Measurements from ENCODE around the gene KRT24.
"Not testable (repeated sequence)": the region's sequence is repeated elsewhere in the genome, so short reads cannot be mapped to it uniquely, and the experiment has no call there.

Gene KRT24

DNA sequence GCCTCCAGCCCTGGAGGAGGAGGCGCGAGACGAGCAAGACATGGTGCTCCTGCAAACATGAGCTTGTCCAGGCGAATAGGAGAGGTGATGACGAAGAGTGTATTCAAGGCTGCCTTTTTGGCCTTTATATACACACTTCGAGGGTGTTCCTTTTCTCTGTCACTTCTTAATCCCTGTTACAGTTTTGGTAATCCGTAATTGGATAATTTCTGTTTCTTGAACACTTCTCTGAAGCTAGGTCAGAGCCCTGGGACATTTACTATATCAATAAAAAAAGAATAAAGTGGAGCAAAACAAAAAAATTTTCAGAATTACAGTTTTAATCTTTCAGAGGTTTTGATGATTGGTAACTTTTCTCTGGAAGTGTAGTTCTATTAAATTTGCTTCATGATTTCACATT is at the start of gene KRT24:
KRT24 (minus strand) TSS at position 101 of the 400 bp plus-strand sequence; CDS start at position 42, 59 bp downstream.
- no peak within 1 kb of the TSS for H3K4me3 ChIP-seq (replicated peaks in 1 of 2; ENCODE audit: low read depth in 2 of 2, low read length in 2 of 2)
- DNase-seq (ENCODE audit: low read depth in 2 of 2) = no peak
- TF ChIP-seq, protein P1, sequence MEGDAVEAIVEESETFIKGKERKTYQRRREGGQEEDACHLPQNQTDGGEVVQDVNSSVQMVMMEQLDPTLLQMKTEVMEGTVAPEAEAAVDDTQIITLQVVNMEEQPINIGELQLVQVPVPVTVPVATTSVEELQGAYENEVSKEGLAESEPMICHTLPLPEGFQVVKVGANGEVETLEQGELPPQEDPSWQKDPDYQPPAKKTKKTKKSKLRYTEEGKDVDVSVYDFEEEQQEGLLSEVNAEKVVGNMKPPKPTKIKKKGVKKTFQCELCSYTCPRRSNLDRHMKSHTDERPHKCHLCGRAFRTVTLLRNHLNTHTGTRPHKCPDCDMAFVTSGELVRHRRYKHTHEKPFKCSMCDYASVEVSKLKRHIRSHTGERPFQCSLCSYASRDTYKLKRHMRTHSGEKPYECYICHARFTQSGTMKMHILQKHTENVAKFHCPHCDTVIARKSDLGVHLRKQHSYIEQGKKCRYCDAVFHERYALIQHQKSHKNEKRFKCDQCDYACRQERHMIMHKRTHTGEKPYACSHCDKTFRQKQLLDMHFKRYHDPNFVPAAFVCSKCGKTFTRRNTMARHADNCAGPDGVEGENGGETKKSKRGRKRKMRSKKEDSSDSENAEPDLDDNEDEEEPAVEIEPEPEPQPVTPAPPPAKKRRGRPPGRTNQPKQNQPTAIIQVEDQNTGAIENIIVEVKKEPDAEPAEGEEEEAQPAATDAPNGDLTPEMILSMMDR (IDR thresholded peaks at IDR 0.05; ENCODE audit: low read depth, low read length) = no peak

DNA sequence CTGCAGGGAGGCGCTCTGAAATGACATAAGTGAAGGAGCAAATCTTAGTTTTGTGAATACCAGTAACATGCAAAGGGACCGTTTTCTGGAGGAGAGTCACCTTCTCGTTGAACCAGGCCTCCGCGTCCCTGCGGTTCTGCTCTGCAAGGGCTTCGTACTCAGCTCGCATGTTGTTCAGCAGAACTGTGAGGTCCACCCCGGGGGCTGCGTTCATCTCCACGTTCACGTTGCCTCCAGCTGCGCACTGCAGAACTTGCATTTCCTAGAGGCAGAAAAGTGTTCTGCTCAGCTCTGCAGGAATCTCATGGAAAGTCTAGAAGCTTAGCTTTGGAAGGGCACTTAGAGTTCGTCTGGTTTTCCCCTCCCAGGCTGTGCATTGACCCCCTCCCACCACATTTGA is 47.5 kb upstream of the KRT24 start:
- TF ChIP-seq, protein P1 (IDR thresholded peaks at IDR 0.05; ENCODE audit: low read depth, low read length) = no peak
- DNase-seq (ENCODE audit: low read depth in 2 of 2) = no peak
- no peak overlapping the region for H3K4me3 ChIP-seq (replicated peaks in 1 of 2; ENCODE audit: low read depth in 2 of 2, low read length in 2 of 2)

DNA sequence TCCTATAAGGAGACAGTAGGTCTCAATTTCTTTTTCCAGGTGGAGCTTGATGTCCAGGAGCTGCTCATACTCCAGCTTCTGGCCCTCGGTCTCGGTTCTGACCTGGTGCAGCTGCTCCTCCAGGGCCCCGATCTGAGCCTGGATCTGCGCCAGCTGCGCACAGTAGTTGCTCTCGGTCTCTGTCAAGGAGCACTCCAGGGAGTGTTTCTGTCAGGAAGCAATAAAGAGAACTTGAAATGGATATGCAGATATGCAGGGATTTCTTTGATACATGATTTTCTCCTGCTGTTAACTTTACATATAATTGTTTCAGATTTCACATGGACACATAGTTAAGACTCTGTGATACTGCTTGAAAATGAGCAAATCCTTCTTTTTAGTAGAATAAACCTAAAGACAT is 46.8 kb upstream of the KRT24 start:
- TF ChIP-seq, protein P1 (IDR thresholded peaks at IDR 0.05; ENCODE audit: low read depth, low read length) = no peak
- no peak overlapping the region for H3K4me3 ChIP-seq (replicated peaks in 1 of 2; ENCODE audit: low read depth in 2 of 2, low read length in 2 of 2)
- no peak for DNase-seq (ENCODE audit: low read depth in 2 of 2)

DNA sequence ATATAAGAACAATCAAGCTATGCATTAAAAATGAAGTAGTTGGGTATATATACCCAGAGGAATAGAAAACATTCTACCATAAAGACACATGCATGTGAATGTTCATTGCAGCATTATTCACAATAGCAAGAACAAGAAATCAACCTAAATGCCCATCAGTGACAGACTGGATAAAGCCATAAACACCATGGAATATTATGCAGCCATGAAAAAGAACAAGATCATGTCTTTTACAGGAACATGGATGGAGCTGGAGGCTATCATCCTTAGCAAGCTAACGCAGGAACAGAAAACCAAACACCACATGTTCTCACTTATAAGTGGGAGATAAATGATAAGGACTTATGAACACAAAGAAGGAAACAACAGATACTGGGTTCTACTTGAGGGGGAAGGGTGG is 45.1 kb upstream of the KRT24 start:
- not testable (repeated sequence) for DNase-seq (ENCODE audit: low read depth in 2 of 2)

DNA sequence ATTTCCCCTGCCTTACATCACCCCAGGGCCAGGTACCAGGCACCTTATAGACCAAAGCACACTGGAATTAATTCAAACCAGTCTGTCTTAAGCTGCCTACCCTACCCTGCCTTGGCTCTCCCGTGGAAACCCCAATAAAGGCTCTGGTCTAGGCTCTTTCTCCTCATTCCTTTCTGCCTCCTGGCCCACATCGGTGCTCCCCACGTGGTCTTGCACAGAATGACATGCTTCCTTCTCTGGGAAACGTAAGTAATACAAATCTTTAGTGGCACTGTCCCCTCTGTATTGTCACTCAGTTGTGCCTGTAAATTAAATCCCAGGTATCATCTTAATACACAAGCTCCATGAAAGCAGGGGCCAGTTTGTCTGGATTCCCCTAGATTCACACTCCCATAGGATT is 35.0 kb upstream of the KRT24 start:
- TF ChIP-seq, protein P1 (IDR thresholded peaks at IDR 0.05; ENCODE audit: low read depth, low read length) = no peak
- H3K4me3 ChIP-seq (replicated peaks in 1 of 2; ENCODE audit: low read depth in 2 of 2, low read length in 2 of 2) = no peak overlapping the region
- DNase-seq (ENCODE audit: low read depth in 2 of 2) = no peak

More for the DNA sequence above, 45.1 kb upstream of the KRT24 start:
- H3K4me3 ChIP-seq (replicated peaks in 1 of 2; ENCODE audit: low read depth in 2 of 2, low read length in 2 of 2) = not testable (repeated sequence)

DNA sequence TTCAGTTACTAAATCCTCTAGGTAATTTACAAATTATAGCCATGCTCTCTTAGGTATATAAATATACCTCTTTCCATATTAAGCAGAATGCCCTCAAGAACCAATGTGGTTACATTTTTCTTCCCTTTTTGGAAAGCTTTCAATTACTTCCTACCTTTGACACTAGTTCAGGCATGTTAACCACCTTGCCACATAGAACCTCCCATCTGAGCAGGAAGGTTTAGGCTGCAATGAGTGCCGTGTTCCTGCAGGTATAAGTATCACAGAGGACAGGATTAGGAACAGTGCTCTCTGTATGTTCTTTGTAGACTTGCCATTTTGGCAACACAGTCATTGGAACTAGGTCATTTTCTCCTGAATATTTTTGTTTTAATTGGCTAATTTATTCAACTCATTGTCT is 31.5 kb upstream of the KRT24 start:
- no peak overlapping the region for H3K4me3 ChIP-seq (replicated peaks in 1 of 2; ENCODE audit: low read depth in 2 of 2, low read length in 2 of 2)
- TF ChIP-seq, protein P1 (IDR thresholded peaks at IDR 0.05; ENCODE audit: low read depth, low read length) = no peak
- DNase-seq (ENCODE audit: low read depth in 2 of 2) = no peak

DNA sequence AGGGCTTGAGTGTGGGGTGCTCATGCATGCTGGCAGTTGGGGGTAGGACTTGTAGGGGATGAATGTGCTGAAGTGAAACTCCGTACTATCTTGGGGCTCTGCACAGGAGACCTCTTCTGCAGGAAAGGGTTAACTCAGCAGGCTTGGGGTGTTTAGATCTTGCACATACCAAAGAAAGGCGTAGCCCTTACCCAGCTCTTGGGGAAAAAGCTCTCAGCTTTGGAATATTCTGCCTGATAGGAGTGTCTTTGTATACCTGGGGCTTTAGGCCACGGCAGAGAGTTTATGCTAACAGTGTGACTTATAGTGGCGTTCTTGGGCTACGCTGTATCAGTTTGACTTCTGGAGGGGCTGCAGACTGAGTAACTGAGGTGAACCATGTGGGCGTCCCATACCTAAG is 30.5 kb upstream of the KRT24 start:
- no peak for DNase-seq (ENCODE audit: low read depth in 2 of 2)
- TF ChIP-seq, protein P1 (IDR thresholded peaks at IDR 0.05; ENCODE audit: low read depth, low read length) = no peak
- no peak overlapping the region for H3K4me3 ChIP-seq (replicated peaks in 1 of 2; ENCODE audit: low read depth in 2 of 2, low read length in 2 of 2)
